Stomach smooth muscle (tissue), 2 donors: ENCODE measurements around the gene SLC11A1.

Source experiments
- H3K27ac ChIP-seq: one replicate; pipeline ENCODE4 v1.7.0; 2013; ENCODE audit warnings: mild to moderate bottlenecking, low read length, inconsistent platforms
- H3K27me3 ChIP-seq, 2 donors: one replicate each; pipeline ENCODE4 v1.7.0; 2013; ENCODE audit warnings: low read length in 2 of 2; ENCODE audit not compliant: insufficient read depth in 2 of 2, control insufficient read depth in 1 of 2
- H3K36me3 ChIP-seq, 2 donors: one replicate each; pipeline ENCODE4 v1.7.0; 2013; ENCODE audit warnings: low read length in 2 of 2; ENCODE audit not compliant: control insufficient read depth in 2 of 2, insufficient read depth in 2 of 2
- H3K4me1 ChIP-seq: one replicate; pipeline ENCODE4 v1.7.0; 2013; ENCODE audit warnings: low read length; ENCODE audit not compliant: control insufficient read depth, insufficient read depth
- H3K4me3 ChIP-seq, 2 donors: one replicate each; pipeline ENCODE4 v1.7.0; 2013; ENCODE audit warnings: low read length in 2 of 2
- H3K9ac ChIP-seq, 2 donors: one replicate each; pipeline ENCODE4 v1.7.0; 2013; ENCODE audit warnings: low read length in 2 of 2, mild to moderate bottlenecking in 1 of 2
- H3K9me3 ChIP-seq, 2 donors: one replicate each; pipeline ENCODE4 v1.7.0; 2013; ENCODE audit warnings: low read length in 2 of 2; ENCODE audit not compliant: control insufficient read depth in 2 of 2
- donor health status: healthy.
- donor health status: Pancreatic carcinoma.

The SLC11A1 gene

DNA sequence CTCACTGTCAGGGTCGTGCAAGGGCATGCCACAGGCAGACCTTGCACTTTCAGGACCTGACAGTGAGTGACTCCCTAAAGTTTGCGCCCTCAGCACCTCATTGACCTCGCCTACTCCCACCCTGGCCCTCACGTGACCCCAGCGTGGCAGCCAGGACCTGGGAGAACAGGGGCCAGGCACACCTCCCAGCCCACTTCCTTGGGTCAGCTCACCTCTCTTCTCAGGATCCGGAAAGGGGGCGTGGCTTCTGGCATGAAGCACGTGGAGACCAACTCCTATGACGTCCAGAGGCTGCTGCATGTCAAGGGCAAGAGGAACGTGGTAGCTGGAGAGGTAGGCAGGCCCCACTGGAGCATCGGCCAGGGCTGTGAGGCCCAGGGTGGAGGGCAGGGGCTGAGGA is 45.7 kb downstream of the SLC11A1 start:
- no peak overlapping the region for H3K27ac ChIP-seq
- no peak overlapping the region for H3K4me3 ChIP-seq
- no peaks in the 10 kb centered on the region for H3K9me3 ChIP-seq
- H3K4me1 ChIP-seq, result no peaks in the 10 kb centered on the region
- no peaks in the 10 kb centered on the region for H3K36me3 ChIP-seq
- H3K9ac ChIP-seq, result no peak overlapping the region
- H3K27me3 ChIP-seq, result peaks cover 0 to 3% of the 10 kb centered on the region in 2 donors

DNA sequence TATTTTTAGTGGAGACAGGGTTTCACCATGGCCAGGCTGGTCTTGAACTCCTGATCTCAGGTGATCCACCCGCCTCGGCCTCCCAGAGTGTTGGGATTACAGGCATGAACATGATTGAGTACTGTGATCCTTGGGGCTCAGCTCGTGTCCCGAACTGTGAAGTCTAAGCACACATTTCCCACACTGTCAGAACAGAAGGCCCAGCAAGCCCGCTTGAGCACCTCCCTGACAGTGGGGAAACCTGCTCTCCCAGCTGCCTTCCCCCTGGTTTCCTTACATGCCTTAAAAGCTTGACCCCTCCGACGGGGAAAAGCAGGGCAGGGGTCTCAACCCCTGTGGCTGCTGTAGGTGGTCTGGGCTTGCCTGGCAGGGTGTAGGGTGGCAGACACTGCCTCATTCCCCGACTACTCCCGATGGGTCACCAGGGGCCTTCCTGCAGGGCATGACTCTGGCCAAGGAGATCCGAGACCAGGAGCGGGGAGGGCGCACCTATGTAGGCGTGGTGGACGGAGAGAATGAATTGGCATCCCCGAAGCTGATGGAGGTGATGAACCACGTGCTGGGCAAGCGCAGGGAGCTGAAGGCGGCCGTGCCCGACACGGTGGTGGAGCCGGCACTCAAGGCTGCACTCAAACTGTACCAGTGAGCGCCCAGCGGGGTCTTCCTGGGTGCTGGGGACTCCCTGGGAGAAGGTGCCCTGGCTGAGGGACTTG is 46.9 kb downstream of the SLC11A1 start:
- Histone ChIP-seq H3K4me3 (no peak overlapping the region), H3K4me1 (no peaks in the 10 kb centered on the region), H3K27ac (no peak overlapping the region), H3K9ac (no peak overlapping the region), H3K9me3 (no peaks in the 10 kb centered on the region), H3K27me3 (peaks cover 0 to 3% of the 10 kb centered on the region in 2 donors), H3K36me3 (no peaks in the 10 kb centered on the region)

- Histone ChIP-seq H3K36me3 (no peaks in the 10 kb centered on the region), H3K4me1 (no peaks in the 10 kb centered on the region), H3K9me3 (no peaks in the 10 kb centered on the region), H3K4me3 (no peak overlapping the region), H3K27me3 (peaks cover 0 to 3% of the 10 kb centered on the region in 2 donors), H3K27ac (no peak overlapping the region), H3K9ac (no peak overlapping the region)
These were observed 48.0 kb downstream of the SLC11A1 start for GRCh38 chr2:218429911-218430692.

DNA sequence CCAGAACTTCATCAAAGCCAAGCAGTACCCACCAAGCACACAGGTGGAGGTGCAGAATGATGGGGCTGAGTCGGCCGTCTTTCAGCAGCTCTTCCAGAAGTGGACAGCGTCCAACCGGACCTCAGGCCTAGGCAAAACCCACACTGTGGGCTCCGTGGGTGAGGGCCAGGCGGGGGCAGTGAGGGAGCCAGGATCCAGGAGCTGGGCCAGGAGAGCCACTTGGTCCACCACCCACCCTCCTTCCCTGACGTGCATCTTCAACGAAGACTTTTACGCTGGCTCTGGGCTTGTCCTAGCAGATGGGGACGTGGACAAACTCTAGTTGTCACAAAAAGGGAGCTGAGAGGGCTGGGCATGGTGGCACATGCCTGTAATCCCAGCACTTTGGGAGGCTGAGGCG is 48.6 kb downstream of the SLC11A1 start:
- Histone ChIP-seq H3K27me3 (peaks cover 0 to 3% of the 10 kb centered on the region in 2 donors), H3K4me1 (no peaks in the 10 kb centered on the region), H3K9ac (no peak overlapping the region), H3K9me3 (no peaks in the 10 kb centered on the region), H3K36me3 (no peaks in the 10 kb centered on the region), H3K27ac (no peak overlapping the region), H3K4me3 (no peak overlapping the region)

- no peak overlapping the region for H3K27ac ChIP-seq
- H3K9me3 ChIP-seq, result no peaks in the 10 kb centered on the region
- H3K9ac ChIP-seq, result no peak overlapping the region
- no peaks in the 10 kb centered on the region for H3K36me3 ChIP-seq
- no peak overlapping the region for H3K4me3 ChIP-seq
- H3K4me1 ChIP-seq, result no peaks in the 10 kb centered on the region
- H3K27me3 ChIP-seq, result peaks cover 0 to 3% of the 10 kb centered on the region in 2 donors
These were observed 49.8 kb downstream of the SLC11A1 start for GRCh38 chr2:218431878-218432277.

GRCh38 chr2:218432676-218433365 is 50.7 kb downstream of the SLC11A1 start:
- no peak overlapping the region for H3K4me3 ChIP-seq
- H3K36me3 ChIP-seq, result no peaks in the 10 kb centered on the region
- H3K27me3 ChIP-seq, result peaks cover 0 to 3% of the 10 kb centered on the region in 2 donors
- no peak overlapping the region for H3K27ac ChIP-seq
- no peak overlapping the region for H3K9ac ChIP-seq
- no peaks in the 10 kb centered on the region for H3K9me3 ChIP-seq
- H3K4me1 ChIP-seq, result no peaks in the 10 kb centered on the region

GRCh38 chr2:218434456-218434855 is 52.4 kb downstream of the SLC11A1 start:
- H3K4me3 ChIP-seq, result no peak overlapping the region
- H3K36me3 ChIP-seq, result no peaks in the 10 kb centered on the region
- H3K27me3 ChIP-seq, result peaks cover 0 to 3% of the 10 kb centered on the region in 2 donors
- H3K9ac ChIP-seq, result no peak overlapping the region
- no peaks in the 10 kb centered on the region for H3K9me3 ChIP-seq
- no peak overlapping the region for H3K27ac ChIP-seq
- no peaks in the 10 kb centered on the region for H3K4me1 ChIP-seq

DNA sequence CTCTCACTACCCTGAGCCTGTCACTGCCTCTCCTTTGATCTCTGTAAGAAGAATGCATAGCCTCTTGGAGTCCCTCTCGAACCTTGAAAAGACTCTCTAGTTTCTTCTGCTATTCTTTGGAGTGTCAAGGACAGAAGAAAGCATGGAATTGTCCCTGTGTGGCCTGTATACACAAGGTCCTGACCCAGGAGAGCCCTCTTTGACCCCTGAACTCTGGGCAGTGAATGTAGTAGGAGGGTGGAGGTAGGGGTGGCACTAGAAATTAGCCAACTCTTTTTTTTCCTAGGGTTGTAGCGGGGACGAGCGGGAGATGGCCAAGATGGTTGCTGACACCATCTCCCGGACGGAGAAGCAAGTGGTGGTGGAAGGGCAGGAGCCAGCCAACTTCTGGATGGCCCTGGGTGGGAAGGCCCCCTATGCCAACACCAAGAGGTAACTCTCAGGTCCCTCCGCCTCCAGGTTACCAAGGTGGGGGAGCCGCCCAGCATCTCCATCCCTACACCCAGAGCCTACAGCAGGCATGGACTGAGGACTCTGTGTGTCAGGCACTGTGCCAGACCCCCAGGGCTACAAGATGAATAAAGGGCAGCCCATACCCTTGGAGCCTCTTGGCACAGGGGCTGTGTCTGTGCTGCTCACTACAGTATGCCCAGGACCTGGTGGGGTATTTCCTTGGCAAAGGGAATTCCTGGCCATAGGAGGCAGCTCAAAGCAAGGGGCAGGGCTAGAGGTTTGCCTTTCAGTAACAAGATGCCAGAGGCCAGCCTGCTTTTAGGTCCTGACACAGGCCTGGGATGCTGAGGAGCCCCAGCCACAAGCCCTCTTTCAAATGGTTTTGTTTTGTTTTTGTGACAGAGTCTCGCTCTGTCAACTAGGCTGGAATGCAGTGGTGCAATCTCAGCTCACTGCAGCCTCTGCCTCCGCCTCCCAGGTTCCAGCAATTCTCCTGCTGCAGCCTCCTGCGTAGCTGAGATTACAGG is 53.2 kb downstream of the SLC11A1 start:
- Histone ChIP-seq H3K9ac (no peak overlapping the region), H3K27me3 (no peaks in the 10 kb centered on the region), H3K4me1 (no peaks in the 10 kb centered on the region), H3K36me3 (no peaks in the 10 kb centered on the region), H3K4me3 (no peak overlapping the region), H3K9me3 (no peaks in the 10 kb centered on the region), H3K27ac (no peak overlapping the region)

DNA sequence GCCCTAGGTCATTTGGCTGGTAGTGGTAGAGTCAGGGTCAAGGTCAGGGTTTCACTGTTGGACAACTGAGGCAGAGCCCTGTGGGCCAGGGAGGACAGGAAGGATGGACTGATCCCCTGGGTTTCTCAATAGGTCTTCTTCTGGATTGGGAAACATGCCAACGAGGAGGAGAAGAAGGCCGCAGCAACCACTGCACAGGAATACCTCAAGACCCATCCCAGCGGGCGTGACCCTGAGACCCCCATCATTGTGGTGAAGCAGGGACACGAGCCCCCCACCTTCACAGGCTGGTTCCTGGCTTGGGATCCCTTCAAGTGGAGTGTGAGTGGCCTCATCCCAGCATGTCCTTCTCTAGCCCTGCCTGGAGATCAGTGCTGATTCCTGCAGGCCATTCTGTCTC is 54.9 kb downstream of the SLC11A1 start:
- Histone ChIP-seq H3K4me1 (no peaks in the 10 kb centered on the region), H3K27me3 (no peaks in the 10 kb centered on the region), H3K27ac (no peak overlapping the region), H3K9ac (no peak overlapping the region), H3K4me3 (no peak overlapping the region), H3K9me3 (no peaks in the 10 kb centered on the region), H3K36me3 (no peaks in the 10 kb centered on the region)

GRCh38 chr2:218437969-218438368 is 55.9 kb downstream of the SLC11A1 start:
- no peaks in the 10 kb centered on the region for H3K27me3 ChIP-seq
- no peaks in the 10 kb centered on the region for H3K36me3 ChIP-seq
- no peak overlapping the region for H3K4me3 ChIP-seq
- no peaks in the 10 kb centered on the region for H3K9me3 ChIP-seq
- H3K9ac ChIP-seq, result no peak overlapping the region
- no peaks in the 10 kb centered on the region for H3K4me1 ChIP-seq
- H3K27ac ChIP-seq, result no peak overlapping the region
